Raji (cell line): ENCODE data around the gene ULK4.

Experiments used
- POLR2A ChIP-seq: IDR thresholded peaks from 2 replicates; pipeline ENCODE4 v1.6.1; 2011; ENCODE audit warnings: low read depth, low read length, control low read depth; ENCODE audit not compliant: insufficient read depth

The ULK4 gene

GRCh38 chr3:41961751-41962679 is at the start of gene ULK4:
Gene ULK4 (minus strand): TSS chr3:41962103. CDS start chr3:41954759, 7,344 bp downstream.
- peak; percentile 62 for TF ChIP-seq POLR2A

- TF ChIP-seq POLR2A: no peak
Observed at GRCh38 chr3:42010530-42010929, 48.6 kb upstream of the ULK4 start.

- no peak for TF ChIP-seq POLR2A
Observed at GRCh38 chr3:42009456-42009855, 47.6 kb upstream of the ULK4 start.

GRCh38 chr3:42007785-42008184 is 45.9 kb upstream of the ULK4 start:
- no peak for TF ChIP-seq POLR2A

- no peak for TF ChIP-seq POLR2A
Observed at GRCh38 chr3:42005401-42005800, 43.5 kb upstream of the ULK4 start.

GRCh38 chr3:42002790-42003189 is 40.9 kb upstream of the ULK4 start:
- TF ChIP-seq POLR2A: no peak

- no peak for TF ChIP-seq POLR2A
Observed at GRCh38 chr3:42001777-42002176, 39.9 kb upstream of the ULK4 start.

GRCh38 chr3:41999909-42000308 is 38.0 kb upstream of the ULK4 start:
- no peak for TF ChIP-seq POLR2A

- TF ChIP-seq POLR2A: no peak
Observed at GRCh38 chr3:41997702-41998550, 36.0 kb upstream of the ULK4 start.

- no peak for TF ChIP-seq POLR2A
Observed at GRCh38 chr3:41991437-41991836, 29.5 kb upstream of the ULK4 start.

- TF ChIP-seq POLR2A: no peak
Observed at GRCh38 chr3:41989518-41989917, 27.6 kb upstream of the ULK4 start.

- no peak for TF ChIP-seq POLR2A
Observed at GRCh38 chr3:41987627-41988026, 25.7 kb upstream of the ULK4 start.

- no peak for TF ChIP-seq POLR2A
Observed at GRCh38 chr3:41986561-41986960, 24.7 kb upstream of the ULK4 start.

- no peak for TF ChIP-seq POLR2A
Observed at GRCh38 chr3:41985018-41985417, 23.1 kb upstream of the ULK4 start.

GRCh38 chr3:41975416-41976103 is 13.7 kb upstream of the ULK4 start:
- no peak for TF ChIP-seq POLR2A
